Urinary bladder (tissue), 4 donors: ENCODE measurements around the gene PCDHGB2. TPM values are rescaled to one million over a fixed set of nuclear protein-coding genes. Genes with fewer than 3 reads are reported as not detected.
"Not testable (repeated sequence)": the region's sequence is repeated elsewhere in the genome, so short reads cannot be mapped to it uniquely, and the experiment has no call there.

Experiments
- DNase-seq: peaks from one replicate; pipeline ENCODE4 v3.0.0-alpha.2; 2015; ENCODE audit errors: extremely low spot score
- H3K27ac ChIP-seq: one replicate; pipeline ENCODE4 v1.5.1; 2013; ENCODE audit warnings: low read depth, mild to moderate bottlenecking, moderate library complexity
- H3K36me3 ChIP-seq: one replicate; pipeline ENCODE4 v1.6.1; 2013; ENCODE audit warnings: mild to moderate bottlenecking, moderate library complexity; ENCODE audit not compliant: insufficient read depth
- H3K4me1 ChIP-seq: one replicate; pipeline ENCODE4 v1.6.1; 2013; ENCODE audit warnings: mild to moderate bottlenecking, moderate library complexity; ENCODE audit not compliant: insufficient read depth
- H3K4me3 ChIP-seq: one replicate; pipeline ENCODE4 v1.5.1; 2013; ENCODE audit warnings: low read depth, low read length
- WGBS: extraction: QIAGEN DNeasy Blood & Tissue Kit; methylation state at CpG from one replicate; pipeline ENCODE4 v1.1.7; 2013; 5-methylcytosine and 5-hydroxymethylcytosine counted together
- polyA plus RNA-seq: library from polyadenylated mRNA; stranded (reverse); fragments of 200-250 nt; gene quantifications from one replicate; pipeline ENCODE4 v1.2.3, GENCODE V29; 2013
- total RNA-seq: library from RNA; depleted of rRNA; stranded (reverse); fragments of >200 nt; gene quantifications from one replicate; pipeline ENCODE4 v1.2.3, GENCODE V29; 2014
- donor health status: healthy with polysubstance abuse.
- donor health status: healthy.

The PCDHGB2 gene
- total and polyA plus RNA-seq, 2 donors: 2.2 to 7.9 TPM

DNA sequence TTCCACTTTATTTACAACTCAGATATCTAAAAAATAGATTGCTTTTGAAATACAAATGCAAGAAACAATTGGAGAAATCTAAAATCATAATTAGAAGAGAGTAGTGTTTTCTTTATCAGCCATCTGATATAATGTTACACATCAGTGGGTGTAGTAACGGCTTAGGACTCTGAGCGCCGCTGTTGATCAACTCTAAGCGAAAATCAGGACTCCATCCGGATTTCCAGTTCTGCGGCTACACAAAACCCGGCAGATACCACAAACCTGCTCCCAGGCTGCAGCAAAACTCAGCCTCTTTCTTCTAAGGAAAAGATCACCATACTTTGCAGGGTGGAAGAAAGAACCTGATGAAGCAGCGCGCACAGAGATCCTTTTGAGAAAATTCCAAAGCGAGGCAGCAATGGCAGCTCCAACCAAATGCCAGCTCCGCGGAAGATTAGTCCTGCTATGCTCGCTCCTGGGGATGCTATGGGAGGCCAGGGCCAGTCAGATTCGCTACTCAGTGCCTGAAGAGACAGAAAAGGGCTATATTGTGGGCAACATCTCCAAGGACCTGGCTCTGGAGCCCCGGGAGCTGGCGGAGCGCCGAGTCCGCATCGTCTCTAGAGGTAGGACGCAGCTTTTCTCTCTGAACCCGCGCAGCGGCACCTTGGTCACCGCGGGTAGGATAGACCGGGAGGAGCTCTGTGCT, 42.9 kb downstream of the PCDHGB2 start, which contains the start of gene PCDHGA9:
TSS of gene PCDHGA9 (plus strand) at position 226 of the 691 bp plus-strand sequence. CDS start at position 401, 175 bp downstream.
- DNase-seq: no peak
- Histone ChIP-seq H3K27ac (no peak within 1 kb of the TSS), H3K36me3 (no peaks in the 10 kb centered on the region), H3K4me3 (no peak within 1 kb of the TSS), H3K4me1 (no peaks in the 10 kb centered on the region)
- WGBS: 16% methylated on average over 27 of the region's 27 CpGs

DNA sequence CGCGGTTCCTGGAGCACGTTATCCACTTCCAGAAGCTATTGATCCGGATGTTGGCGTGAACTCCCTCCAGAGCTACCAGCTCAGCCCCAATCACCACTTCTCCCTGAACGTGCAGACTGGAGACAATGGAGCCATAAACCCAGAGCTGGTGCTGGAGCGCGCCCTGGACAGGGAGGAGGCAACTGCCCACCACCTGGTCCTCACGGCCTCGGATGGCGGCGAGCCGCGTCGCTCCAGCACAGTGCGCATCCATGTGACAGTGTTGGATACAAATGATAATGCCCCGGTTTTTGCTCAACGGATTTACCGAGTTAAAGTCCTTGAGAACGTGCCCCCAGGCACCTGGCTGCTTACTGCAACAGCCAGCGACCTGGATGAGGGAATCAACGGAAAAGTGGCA, 43.6 kb downstream of the PCDHGB2 start:
- H3K36me3 ChIP-seq: no peaks in the 10 kb centered on the region

DNA sequence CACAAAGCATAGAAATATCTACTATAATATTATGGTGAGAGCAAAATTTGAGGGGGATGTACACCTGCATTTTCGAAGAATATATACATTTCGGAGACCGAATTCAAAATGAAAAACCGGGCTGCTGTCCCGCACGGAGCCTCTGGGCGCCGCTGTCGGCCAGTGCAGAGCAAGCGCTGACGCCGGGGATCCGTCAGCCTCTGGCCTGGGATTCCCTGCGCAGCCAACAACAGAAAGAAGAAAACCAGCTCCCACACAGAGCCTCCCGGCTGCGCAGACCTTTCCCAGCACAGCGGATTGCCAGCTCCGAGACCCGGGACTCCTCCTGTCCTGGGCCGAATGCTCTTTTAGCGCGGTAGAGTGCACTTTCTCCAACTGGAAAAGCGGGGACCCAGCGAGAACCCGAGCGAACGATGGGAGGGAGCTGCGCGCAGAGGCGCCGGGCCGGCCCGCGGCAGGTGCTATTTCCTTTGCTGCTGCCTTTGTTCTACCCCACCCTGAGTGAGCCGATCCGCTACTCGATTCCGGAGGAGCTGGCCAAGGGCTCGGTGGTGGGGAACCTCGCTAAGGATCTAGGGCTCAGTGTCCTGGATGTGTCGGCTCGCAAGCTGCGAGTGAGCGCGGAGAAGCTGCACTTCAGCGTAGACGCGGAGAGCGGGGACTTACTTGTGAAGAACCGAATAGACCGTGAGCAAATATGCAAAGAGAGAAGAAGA, 48.2 kb downstream of the PCDHGB2 start, which contains the start of gene PCDHGB6:
TSS of gene PCDHGB6 (plus strand) at position 232 of the 716 bp plus-strand sequence. CDS start at position 414, 182 bp downstream.
- not testable (repeated sequence) for H3K27ac ChIP-seq, H3K4me1 ChIP-seq, H3K4me3 ChIP-seq, DNase-seq, H3K36me3 ChIP-seq
- 9% methylated on average over 48 of the region's 51 CpGs for WGBS

More for the DNA sequence above, 43.6 kb downstream of the PCDHGB2 start:
- H3K4me3 ChIP-seq: no peak overlapping the region
- no peak overlapping the region for H3K27ac ChIP-seq
- no peaks in the 10 kb centered on the region for H3K4me1 ChIP-seq
- no peak for DNase-seq
- WGBS: 26% methylated on average over 22 of the region's 22 CpGs

DNA sequence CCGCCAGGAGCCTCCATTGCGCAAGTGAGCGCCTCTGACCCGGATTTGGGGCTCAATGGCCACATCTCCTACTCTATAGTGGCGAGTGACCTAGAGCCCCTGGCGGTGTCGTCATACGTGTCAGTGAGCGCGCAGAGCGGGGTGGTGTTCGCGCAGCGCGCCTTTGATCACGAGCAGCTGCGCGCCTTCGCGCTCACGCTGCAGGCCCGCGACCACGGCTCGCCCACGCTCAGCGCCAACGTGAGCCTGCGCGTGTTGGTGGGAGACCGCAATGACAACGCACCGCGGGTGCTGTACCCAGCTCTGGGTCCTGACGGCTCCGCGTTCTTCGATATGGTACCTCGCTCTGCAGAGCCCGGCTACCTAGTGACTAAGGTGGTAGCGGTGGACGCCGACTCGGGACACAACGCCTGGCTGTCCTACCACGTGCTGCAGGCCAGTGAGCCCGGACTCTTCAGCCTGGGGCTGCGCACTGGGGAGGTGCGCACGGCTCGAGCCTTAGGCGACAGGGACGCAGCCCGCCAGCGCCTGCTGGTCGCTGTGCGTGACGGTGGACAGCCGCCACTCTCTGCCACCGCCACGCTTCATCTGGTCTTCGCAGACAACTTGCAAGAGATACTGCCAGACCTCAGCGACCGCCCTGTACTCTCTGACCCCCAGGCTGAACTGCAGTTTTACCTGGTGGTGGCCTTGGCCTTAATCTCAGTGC, 50.0 kb downstream of the PCDHGB2 start:
- WGBS: 20% methylated on average over 64 of the region's 64 CpGs
- Histone ChIP-seq H3K36me3 (no peaks in the 10 kb centered on the region), H3K4me3 (no peak overlapping the region), H3K27ac (no peak overlapping the region), H3K4me1 (no peaks in the 10 kb centered on the region)
- DNase-seq: no peak

DNA sequence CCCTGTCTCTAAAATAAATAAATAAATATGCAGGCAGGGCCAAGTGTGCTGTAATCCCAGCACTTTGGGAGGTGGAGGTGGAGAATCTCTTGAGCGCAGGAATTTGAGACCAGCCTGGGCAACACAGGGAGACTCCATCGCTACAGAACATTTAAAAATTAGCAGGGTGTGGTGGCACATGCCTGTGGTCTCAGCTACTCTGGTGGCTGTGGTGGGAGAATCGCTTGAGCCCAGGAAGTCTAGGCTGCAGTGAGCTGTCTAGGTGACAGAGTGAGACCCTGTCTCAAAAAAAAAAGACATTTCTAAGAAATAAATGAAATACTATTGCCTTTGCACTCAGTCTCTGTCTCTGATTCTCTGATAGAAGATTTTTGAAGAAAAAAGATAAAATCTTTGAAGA, 51.8 kb downstream of the PCDHGB2 start:
- DNase-seq: no peak
- WGBS: 51% methylated on average over 3 of the region's 3 CpGs
- Histone ChIP-seq H3K4me3 (no peak overlapping the region), H3K36me3 (no peaks in the 10 kb centered on the region), H3K27ac (no peak overlapping the region), H3K4me1 (no peaks in the 10 kb centered on the region)

Other genes starting within 250 kb of the PCDHGB2 start
Only the 30 nearest of the 36 such genes appear.
- gene PCDHB9, start 172.8 kb upstream of the PCDHGB2 start, total RNA-seq: 2.4 TPM
- gene PCDHB9, start 172.8 kb upstream of the PCDHGB2 start, polyA plus RNA-seq: 1.2 TPM
- 5.0 TPM for gene PCDHB10, start 167.6 kb upstream of the PCDHGB2 start, total RNA-seq
- gene PCDHB10, start 167.6 kb upstream of the PCDHGB2 start, polyA plus RNA-seq: 5.1 TPM
- 7.3 TPM for gene PCDHB11, start 160.4 kb upstream of the PCDHGB2 start, total RNA-seq
- 2.8 TPM for gene PCDHB11, start 160.4 kb upstream of the PCDHGB2 start, polyA plus RNA-seq
- gene PCDHB12, start 151.3 kb upstream of the PCDHGB2 start, total RNA-seq: 6.9 TPM
- 3.4 TPM for gene PCDHB12, start 151.3 kb upstream of the PCDHGB2 start, polyA plus RNA-seq
- 5.9 TPM for gene PCDHB13, start 146.1 kb upstream of the PCDHGB2 start, total RNA-seq
- gene PCDHB13, start 146.1 kb upstream of the PCDHGB2 start, polyA plus RNA-seq: 2.5 TPM
- 10.1 TPM for gene PCDHB14, start 136.7 kb upstream of the PCDHGB2 start, total RNA-seq
- gene PCDHB14, start 136.7 kb upstream of the PCDHGB2 start, polyA plus RNA-seq: 8.2 TPM
- gene PCDHB15, start 114.6 kb upstream of the PCDHGB2 start, total RNA-seq: 7.8 TPM
- 7.3 TPM for gene PCDHB15, start 114.6 kb upstream of the PCDHGB2 start, polyA plus RNA-seq
- gene SLC25A2, start 55.9 kb upstream of the PCDHGB2 start, total RNA-seq: 0.69 TPM
- gene SLC25A2, start 55.9 kb upstream of the PCDHGB2 start, polyA plus RNA-seq: not detected
- 85.9 TPM for gene TAF7, start 39.2 kb upstream of the PCDHGB2 start, total RNA-seq
- gene TAF7, start 39.2 kb upstream of the PCDHGB2 start, polyA plus RNA-seq: 100 TPM
- 1.2 TPM for gene PCDHGA1, start 29.5 kb upstream of the PCDHGB2 start, total RNA-seq
- 1.2 TPM for gene PCDHGA1, start 29.5 kb upstream of the PCDHGB2 start, polyA plus RNA-seq
- gene PCDHGA2, start 21.2 kb upstream of the PCDHGB2 start, total RNA-seq: 5.7 TPM
- 4.1 TPM for gene PCDHGA2, start 21.2 kb upstream of the PCDHGB2 start, polyA plus RNA-seq
- gene PCDHGA3, start 16.2 kb upstream of the PCDHGB2 start, total RNA-seq: 4.6 TPM
- 1.6 TPM for gene PCDHGA3, start 16.2 kb upstream of the PCDHGB2 start, polyA plus RNA-seq
- gene PCDHGB1, start 9.9 kb upstream of the PCDHGB2 start, total RNA-seq: 5.7 TPM
- gene PCDHGB1, start 9.9 kb upstream of the PCDHGB2 start, polyA plus RNA-seq: 0.47 TPM
- 5.8 TPM for gene PCDHGA4, start 5.0 kb upstream of the PCDHGB2 start, total RNA-seq
- gene PCDHGA4, start 5.0 kb upstream of the PCDHGB2 start, polyA plus RNA-seq: 2.2 TPM
- 7.0 TPM for gene PCDHGA5, start 4.2 kb downstream of the PCDHGB2 start, total RNA-seq
- gene PCDHGA5, start 4.2 kb downstream of the PCDHGB2 start, polyA plus RNA-seq: 2.6 TPM
- gene PCDHGB3, start 10.2 kb downstream of the PCDHGB2 start, total RNA-seq: 7.3 TPM
- gene PCDHGB3, start 10.2 kb downstream of the PCDHGB2 start, polyA plus RNA-seq: 1.4 TPM
- gene PCDHGA6, start 13.9 kb downstream of the PCDHGB2 start, total RNA-seq: 9.6 TPM
- 3.7 TPM for gene PCDHGA6, start 13.9 kb downstream of the PCDHGB2 start, polyA plus RNA-seq
- gene PCDHGA7, start 22.7 kb downstream of the PCDHGB2 start, total RNA-seq: 6.9 TPM
- gene PCDHGA7, start 22.7 kb downstream of the PCDHGB2 start, polyA plus RNA-seq: 1.9 TPM
- gene PCDHGB4, start 27.7 kb downstream of the PCDHGB2 start, total RNA-seq: 11.7 TPM
- gene PCDHGB4, start 27.7 kb downstream of the PCDHGB2 start, polyA plus RNA-seq: 2.4 TPM
- 9.1 TPM for gene PCDHGA8, start 32.6 kb downstream of the PCDHGB2 start, total RNA-seq
- gene PCDHGA8, start 32.6 kb downstream of the PCDHGB2 start, polyA plus RNA-seq: 0.25 TPM
- 13.5 TPM for gene PCDHGB5, start 38.0 kb downstream of the PCDHGB2 start, total RNA-seq
- 4.7 TPM for gene PCDHGB5, start 38.0 kb downstream of the PCDHGB2 start, polyA plus RNA-seq
- gene PCDHGA9, start 42.8 kb downstream of the PCDHGB2 start, total RNA-seq: 12.5 TPM
- 3.1 TPM for gene PCDHGA9, start 42.8 kb downstream of the PCDHGB2 start, polyA plus RNA-seq
- gene PCDHGB6, start 48.0 kb downstream of the PCDHGB2 start, total RNA-seq: 12.0 TPM
- gene PCDHGB6, start 48.0 kb downstream of the PCDHGB2 start, polyA plus RNA-seq: 5.0 TPM
- gene PCDHGA10, start 53.0 kb downstream of the PCDHGB2 start, total RNA-seq: 12.3 TPM
- 1.6 TPM for gene PCDHGA10, start 53.0 kb downstream of the PCDHGB2 start, polyA plus RNA-seq
- 10.4 TPM for gene PCDHGB7, start 57.7 kb downstream of the PCDHGB2 start, total RNA-seq
- 11.7 TPM for gene PCDHGB7, start 57.7 kb downstream of the PCDHGB2 start, polyA plus RNA-seq
- gene PCDHGA11, start 61.1 kb downstream of the PCDHGB2 start, total RNA-seq: 12.5 TPM
- gene PCDHGA11, start 61.1 kb downstream of the PCDHGB2 start, polyA plus RNA-seq: 1.9 TPM
- gene PCDHGA12, start 70.5 kb downstream of the PCDHGB2 start, total RNA-seq: 7.8 TPM
- 2.9 TPM for gene PCDHGA12, start 70.5 kb downstream of the PCDHGB2 start, polyA plus RNA-seq
- gene PCDHGC3, start 116.0 kb downstream of the PCDHGB2 start, total RNA-seq: 62.8 TPM
- gene PCDHGC3, start 116.0 kb downstream of the PCDHGB2 start, polyA plus RNA-seq: 101 TPM
- gene PCDHGC4, start 125.0 kb downstream of the PCDHGB2 start, total RNA-seq: 6.8 TPM
- 0.23 TPM for gene PCDHGC4, start 125.0 kb downstream of the PCDHGB2 start, polyA plus RNA-seq
- gene PCDHGC5, start 129.1 kb downstream of the PCDHGB2 start, total RNA-seq: 3.7 TPM
- 0.29 TPM for gene PCDHGC5, start 129.1 kb downstream of the PCDHGB2 start, polyA plus RNA-seq